ENCODE measurements around the gene LRP5.

The LRP5 gene

GRCh38 chr11:68374531-68374930 lies 62.1 kb downstream of the LRP5 start:
- H3K4me3 ChIP-seq (ENCODE audit: low read length), result no peak overlapping the region
- TF ChIP-seq, protein P1, sequence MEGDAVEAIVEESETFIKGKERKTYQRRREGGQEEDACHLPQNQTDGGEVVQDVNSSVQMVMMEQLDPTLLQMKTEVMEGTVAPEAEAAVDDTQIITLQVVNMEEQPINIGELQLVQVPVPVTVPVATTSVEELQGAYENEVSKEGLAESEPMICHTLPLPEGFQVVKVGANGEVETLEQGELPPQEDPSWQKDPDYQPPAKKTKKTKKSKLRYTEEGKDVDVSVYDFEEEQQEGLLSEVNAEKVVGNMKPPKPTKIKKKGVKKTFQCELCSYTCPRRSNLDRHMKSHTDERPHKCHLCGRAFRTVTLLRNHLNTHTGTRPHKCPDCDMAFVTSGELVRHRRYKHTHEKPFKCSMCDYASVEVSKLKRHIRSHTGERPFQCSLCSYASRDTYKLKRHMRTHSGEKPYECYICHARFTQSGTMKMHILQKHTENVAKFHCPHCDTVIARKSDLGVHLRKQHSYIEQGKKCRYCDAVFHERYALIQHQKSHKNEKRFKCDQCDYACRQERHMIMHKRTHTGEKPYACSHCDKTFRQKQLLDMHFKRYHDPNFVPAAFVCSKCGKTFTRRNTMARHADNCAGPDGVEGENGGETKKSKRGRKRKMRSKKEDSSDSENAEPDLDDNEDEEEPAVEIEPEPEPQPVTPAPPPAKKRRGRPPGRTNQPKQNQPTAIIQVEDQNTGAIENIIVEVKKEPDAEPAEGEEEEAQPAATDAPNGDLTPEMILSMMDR (IDR thresholded peaks at IDR 0.05; ENCODE audit: insufficient read depth, low read depth, low read length, missing control alignments), result no peak
- no peak for DNase-seq (ENCODE audit: low read depth)

DNA sequence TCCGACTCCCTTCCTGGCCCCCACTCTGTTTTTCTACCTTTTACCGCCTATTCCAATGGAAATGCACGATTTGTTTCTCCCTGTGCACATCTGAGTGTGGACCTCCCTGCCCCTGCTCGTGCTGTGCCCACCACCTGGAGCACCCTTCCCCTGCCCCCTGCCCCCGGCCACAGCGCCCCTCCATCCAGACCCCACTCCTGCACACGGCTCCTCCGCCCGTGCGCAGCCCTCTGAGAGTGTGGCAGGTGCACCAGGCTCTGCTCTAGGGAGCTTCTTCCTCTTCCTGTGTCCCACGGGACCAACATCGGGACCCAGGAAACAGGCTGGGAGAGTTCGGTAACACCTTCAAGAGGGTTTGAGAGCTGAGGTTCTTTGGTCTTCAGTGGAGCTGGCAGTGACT lies 62.9 kb downstream of the LRP5 start:
- TF ChIP-seq, protein P1 (IDR thresholded peaks at IDR 0.05; ENCODE audit: insufficient read depth, low read depth, low read length, missing control alignments), result no peak
- no peak for DNase-seq (ENCODE audit: low read depth)
- H3K4me3 ChIP-seq (ENCODE audit: low read length), result no peak overlapping the region

DNA sequence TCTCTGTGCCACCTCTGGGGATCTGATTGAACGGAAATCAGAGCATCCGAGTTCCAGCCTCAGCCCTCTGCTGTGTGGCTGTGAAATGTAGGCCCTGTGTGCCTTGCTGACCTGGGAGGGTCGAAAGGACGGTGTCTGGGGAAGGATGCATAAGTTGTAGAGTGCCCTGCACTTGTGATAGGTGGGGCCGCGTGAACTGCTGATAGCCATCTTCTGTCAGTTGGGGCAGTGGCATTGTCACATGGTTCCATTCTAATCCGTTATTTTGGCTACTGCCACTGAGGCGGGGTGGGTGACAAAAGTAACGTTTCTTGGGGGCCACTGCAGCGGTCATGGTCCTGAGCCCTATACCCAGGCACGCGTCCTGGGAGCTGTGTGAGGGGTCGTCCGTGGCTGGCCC lies 63.4 kb downstream of the LRP5 start:
- TF ChIP-seq, protein P1 (IDR thresholded peaks at IDR 0.05; ENCODE audit: insufficient read depth, low read depth, low read length, missing control alignments), result no peak
- DNase-seq (ENCODE audit: low read depth), result no peak
- H3K4me3 ChIP-seq (ENCODE audit: low read length), result no peak overlapping the region

DNA sequence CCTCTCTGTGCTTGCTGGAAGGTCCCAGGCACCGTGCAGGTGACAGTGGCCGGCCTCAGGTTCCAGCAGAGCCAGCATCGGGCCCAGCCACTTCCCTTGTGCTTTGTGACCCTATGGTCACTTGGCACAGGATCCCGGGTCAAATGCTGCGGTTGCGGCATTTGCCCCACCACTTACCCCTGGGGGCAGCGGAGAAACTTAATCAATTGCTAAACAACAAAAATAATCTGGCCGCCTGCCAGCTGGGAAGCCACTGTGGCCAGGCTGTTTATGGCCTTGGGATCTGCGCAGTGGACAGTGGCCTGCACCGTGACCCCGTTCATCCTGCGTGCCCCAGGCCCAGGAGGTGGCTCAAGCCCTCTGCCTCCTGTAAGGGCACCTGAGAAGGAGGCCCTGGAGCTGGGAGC lies 65.0 kb downstream of the LRP5 start:
- H3K4me3 ChIP-seq (ENCODE audit: low read length), result no peak overlapping the region
- TF ChIP-seq, protein P1 (IDR thresholded peaks at IDR 0.05; ENCODE audit: insufficient read depth, low read depth, low read length, missing control alignments), result no peak
- no peak for DNase-seq (ENCODE audit: low read depth)

DNA sequence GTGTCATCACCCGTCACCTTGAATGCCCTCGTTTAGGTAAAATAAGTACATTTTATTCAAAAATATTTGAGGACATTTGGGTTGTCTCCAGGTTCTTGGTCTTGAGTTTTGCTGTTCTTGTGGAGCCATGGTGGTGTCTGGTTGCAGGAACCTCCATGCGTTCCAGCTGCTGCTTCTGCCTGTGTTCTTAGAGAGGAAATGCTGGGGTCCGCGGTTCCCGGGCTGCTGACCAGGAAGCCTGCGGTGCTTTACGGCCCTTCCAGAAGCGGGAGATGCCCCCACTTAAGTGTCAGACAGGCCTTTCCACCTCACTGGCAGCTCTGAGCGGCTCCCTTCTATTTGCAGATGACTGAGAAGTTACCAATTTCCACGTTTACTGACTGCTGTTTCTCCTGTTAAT lies 66.8 kb downstream of the LRP5 start:
- no peak for DNase-seq (ENCODE audit: low read depth)
- TF ChIP-seq, protein P1 (IDR thresholded peaks at IDR 0.05; ENCODE audit: insufficient read depth, low read depth, low read length, missing control alignments), result no peak
- H3K4me3 ChIP-seq (ENCODE audit: low read length), result no peak overlapping the region

GRCh38 chr11:68380786-68381622 lies 68.6 kb downstream of the LRP5 start:
- TF ChIP-seq, protein P1 (IDR thresholded peaks at IDR 0.05; ENCODE audit: insufficient read depth, low read depth, low read length, missing control alignments), result no peak
- DNase-seq (ENCODE audit: low read depth), result no peak
- no peak overlapping the region for H3K4me3 ChIP-seq (ENCODE audit: low read length)

- H3K4me3 ChIP-seq (ENCODE audit: low read length), result no peak overlapping the region
- TF ChIP-seq, protein P1 (IDR thresholded peaks at IDR 0.05; ENCODE audit: insufficient read depth, low read depth, low read length, missing control alignments), result no peak
- no peak for DNase-seq (ENCODE audit: low read depth)
These were observed 69.3 kb downstream of the LRP5 start for GRCh38 chr11:68381716-68382115.

All from epithelial cell of esophagus (primary cell).